HT-29 (cell line): ENCODE results near the gene GRB7. TPM values are rescaled to one million over a fixed set of nuclear protein-coding genes. Genes with fewer than 3 reads are reported as not detected.

Experiments
- DNase-seq: peaks from one replicate; pipeline ENCODE4 v3.0.0-alpha.2; 2015; ENCODE audit warnings: low spot score
- total RNA-seq: library from RNA; depleted of rRNA; stranded (reverse); fragments of >200 nt; shearing (Covaris generic); gene quantifications from 2 replicates; pipeline ENCODE4 v1.2.3, GENCODE V29; 2014

GRB7 gene
- total RNA-seq, 1 experiment from 2014 or later: 142 TPM

DNA sequence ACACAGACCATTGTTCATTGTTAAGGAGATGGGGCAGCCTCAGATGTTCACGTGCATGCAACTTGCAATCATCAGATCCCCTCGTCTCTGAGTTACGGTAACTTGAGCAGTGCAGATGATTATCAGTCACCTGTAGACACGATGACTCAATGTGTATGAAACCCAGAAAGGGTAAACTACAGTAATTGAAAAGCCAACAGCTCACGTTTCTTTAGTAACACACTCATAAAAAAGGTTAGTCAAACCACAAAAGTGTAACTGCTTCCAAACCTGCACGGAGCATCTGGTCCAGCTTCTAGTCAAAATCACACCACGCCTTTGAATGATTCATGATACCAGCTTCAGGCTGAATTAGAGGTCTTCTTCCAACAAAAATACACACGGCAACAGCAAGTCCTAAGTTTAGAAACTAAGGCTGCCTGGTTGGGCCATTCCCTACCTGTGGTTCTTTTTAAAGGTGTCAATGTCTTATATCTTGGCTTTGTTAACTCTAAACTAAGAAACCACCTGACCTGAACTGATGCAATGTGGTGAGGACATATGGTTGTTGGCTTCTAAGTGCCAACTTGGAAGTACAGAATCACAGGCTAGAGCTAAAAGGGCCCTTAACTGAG lies 32.3 kb downstream of the GRB7 start:
- peak; percentile 67 for DNase-seq

DNA sequence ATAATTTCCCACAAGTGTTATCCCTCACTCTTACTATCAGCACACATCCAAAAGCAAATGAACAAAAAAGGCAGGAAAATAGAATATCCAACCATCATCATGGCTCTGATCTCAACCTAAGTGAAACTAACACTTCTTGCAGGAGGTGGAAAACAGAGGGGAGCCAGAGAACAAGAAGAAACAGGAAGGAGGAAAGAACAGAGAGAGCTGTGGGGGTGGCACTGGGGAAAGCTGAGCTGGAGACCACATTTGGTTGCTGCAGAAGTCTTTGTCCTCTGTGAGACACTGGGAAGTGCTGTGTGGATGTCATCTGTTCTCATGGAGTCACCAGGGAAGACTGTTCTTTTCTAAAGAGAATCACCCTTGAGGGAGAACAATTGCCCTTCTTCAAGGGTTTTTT lies 34.7 kb downstream of the GRB7 start:
- DNase-seq: no peak

DNA sequence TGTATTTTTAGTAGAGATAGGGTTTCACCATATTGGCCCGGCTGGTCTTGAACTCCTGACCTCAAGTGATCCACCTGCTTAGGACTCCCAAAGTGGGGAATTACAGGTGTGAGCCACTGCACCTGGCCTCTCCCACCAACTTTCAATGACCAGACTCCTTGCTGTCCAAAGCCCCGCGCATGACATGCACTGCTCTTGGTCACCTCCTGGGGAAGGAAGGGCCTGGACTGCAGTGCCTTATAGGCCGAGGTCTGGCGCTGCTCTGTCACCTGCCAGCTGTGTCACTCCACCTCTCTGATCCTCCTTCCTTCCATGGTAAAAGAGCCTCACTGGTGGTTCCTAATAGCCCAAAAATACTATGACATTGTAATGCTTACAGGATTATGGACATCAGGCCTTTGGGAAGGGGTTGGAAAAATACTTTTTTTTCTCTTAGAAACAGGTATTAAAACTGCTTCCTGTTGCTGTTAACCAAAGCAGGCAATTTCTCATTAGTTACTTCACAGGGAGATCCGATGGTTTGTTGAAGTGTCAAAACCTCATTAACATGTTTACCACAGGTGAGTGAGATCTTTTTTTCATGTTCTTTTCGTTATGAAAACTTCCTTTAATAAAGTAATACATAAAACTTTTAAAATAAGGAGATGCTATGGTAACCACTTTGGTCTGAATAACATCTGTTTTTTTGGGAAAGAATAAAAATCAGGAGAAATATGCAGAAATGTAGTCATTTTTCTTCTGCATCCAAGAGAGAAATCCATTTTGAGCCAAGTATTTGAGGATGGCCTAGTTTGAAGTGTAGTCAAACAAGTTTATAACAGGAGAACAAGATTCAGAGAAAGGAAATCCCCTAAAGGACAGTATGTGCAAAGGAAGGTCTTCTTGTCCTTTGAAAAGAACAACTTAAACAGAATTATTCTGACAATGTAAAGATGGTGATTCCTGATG lies 35.5 kb downstream of the GRB7 start:
- no peak for DNase-seq

DNA sequence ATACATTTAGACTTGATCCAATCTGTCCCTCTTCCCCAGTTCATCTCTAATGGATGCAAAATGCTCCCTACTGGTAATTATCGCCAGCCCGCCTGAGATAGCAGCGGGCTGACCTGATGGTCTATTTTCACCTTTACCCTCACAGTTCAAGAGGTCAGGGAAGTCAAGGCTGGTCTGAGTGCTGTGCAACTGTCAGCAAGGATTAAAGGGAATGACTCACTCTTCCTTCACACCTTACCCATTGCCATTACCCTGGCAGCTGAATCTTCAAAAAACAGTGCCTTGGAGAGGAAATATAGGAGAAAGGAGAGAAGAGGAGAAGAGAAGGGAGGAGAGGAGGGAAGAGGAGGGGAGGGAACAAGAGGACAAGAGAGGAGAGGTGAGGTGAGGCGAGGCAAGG lies 36.3 kb downstream of the GRB7 start:
- DNase-seq: no peak

DNA sequence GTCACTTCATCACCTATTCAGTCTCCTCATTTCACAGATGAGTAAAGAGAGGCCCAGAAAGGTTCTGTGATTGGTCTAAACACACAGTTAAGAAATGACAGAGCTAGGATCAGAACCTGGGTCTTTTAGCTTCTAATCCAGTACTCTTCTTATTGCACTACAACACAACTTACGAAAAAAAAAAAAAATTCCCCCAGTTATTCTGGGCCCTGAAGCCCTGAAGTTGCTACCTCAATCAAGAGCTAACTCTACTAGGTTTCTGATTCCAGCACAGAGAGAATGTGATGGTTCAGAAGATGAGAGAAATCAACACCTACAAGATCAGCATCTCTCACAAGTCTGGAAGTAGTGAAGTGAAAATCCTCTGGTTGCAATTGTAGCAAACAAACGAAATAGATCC lies 37.3 kb downstream of the GRB7 start:
- DNase-seq: no peak

DNA sequence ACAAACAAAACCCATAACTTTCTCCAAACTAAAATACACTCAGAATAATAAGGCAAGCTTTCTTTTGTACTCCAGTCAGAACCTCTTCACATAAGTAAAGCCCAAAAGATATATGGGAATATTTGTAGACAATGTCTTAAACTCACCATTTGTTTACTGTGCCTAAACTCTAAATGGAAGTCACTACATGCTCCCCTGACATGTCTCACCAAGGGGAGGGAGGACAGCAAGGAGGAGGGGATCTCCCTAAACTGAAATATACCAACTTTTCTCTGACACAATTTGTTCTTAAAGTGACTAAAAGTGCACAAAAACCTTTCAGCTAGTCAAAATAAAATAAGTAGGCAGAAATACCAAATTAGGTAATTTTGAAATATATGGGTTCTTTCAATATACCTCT lies 38.5 kb downstream of the GRB7 start:
- DNase-seq: no peak

DNA sequence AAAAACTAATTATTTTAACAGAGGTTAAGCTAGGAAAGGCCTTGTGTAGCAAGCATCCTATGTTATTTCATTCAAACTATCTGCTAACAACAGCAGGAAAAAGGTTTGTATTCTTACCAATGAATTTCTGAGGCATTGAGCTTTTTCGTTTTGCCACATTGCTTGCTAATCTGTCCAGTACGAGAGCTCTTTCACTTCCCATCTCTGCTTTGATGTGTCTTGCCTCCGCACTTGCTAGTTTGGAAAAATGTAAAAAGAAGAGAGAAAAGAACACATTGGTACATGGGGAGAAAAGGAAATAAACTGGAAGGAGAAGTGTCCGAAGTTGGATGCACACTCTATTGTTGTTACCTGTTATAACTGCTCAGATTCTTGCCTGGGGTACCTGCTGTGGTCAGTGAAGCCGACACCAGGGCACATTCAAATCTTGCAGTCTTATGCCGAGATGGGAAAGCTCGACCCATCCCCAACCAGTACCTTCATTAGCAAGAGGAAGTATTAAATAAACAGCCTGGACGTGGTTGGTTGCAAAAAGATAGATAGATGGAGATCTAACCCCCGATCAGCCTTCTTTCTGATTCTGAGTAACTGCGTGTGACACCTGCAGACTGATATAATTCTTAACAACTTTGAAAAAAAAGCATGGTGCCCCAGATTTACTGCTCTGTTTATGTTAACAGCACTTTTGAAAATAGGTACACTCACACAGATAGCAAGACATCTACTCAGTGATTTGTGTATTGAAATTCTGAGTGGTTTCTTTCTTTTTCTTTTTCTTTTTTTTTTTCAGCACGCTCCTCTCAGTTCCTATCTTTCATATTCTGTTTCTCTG lies 40.0 kb downstream of the GRB7 start:
- DNase-seq: no peak

DNA sequence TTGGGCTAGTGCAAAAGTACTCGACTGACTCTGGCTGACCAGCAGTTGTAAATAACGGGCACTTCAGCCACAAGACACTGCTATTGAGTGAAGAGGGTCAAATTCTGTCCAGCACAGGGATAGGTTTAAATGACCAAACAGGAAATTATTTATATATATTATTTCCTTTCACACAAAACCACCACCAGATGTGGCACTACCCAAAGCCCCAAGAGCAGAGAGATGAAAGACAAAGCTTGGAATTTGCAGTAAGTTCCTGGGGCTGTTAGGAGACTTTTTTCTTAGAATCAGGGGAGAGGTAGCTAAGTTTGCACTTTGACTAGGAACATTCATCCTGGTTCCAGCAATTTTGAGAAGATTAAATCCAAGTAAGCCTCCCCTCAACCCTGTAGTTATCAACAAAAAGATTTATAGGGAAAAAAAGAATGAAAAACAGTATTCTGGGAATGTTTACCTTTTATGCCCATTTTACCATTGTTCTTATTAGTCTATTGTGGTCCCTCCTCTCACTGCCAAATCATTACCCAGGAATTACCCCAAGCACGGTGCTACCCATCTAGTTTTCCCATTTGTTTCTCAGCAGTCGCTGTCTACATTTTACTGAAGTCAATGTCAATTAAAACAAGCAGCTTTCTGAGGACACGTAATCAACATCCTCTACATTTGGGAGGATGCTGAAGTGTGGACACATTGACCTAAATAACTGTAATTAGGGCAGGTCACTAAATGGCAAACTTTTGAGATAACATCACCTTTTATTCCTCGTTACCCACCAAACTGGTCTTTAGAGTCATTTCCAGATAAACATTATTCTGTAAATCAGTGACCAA lies 43.5 kb downstream of the GRB7 start:
- peak; percentile 11 for DNase-seq

DNA sequence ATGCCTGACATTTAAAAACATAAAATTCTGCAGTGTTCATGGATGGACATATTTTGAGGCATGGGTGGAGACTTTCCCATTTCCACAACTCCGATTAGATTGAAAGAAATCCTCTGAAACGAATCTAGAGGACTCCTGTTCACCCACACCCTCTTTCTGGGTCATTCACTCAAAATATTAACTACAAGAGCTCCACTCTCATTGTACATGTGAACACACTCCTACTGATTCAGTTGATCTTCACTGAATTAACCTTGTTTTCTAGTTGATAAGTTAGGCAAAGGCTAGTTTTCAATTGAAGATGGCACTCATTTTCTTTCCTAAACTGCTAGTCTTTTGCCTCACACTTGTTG lies 44.1 kb downstream of the GRB7 start:
- peak; percentile 43 for DNase-seq

DNA sequence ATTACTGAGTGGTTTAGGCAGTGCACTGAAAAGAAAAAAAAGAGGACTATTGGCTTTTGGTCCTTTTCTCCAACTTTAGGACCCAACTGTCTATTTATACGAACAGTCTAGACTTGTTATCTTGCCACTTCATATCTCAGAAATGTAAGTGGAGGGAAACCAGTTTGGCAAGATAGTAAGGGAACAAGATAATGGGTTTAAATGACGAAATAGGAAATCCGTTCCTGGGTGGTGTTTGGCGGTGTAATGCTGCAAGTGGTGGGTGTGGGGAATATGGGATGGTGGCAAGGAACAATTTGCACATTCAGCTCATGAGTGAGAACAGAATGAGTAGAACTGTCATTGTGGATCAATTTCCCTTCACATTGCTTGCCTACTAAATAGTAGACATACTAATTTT lies 44.7 kb downstream of the GRB7 start:
- DNase-seq: peak; percentile 73

DNA sequence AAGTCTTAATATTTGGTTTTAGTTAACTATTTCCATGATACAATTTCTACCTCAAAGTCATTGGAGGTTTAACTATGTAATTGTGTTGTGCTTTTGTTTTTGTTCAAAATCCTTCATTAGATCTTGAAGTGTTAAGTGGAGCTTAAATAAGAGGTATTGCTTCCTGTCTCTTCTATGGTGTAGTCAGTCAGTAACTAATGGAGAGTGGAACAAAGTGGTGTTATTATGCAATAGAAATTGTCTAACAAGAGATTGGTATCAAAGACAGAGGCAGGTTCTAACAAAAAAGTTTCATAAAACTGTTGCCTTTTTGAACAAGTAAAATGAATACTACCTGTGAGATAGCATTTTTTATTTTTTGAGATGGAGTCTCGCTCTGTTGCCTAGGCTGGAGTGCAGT lies 45.2 kb downstream of the GRB7 start:
- peak; percentile 26 for DNase-seq

DNA sequence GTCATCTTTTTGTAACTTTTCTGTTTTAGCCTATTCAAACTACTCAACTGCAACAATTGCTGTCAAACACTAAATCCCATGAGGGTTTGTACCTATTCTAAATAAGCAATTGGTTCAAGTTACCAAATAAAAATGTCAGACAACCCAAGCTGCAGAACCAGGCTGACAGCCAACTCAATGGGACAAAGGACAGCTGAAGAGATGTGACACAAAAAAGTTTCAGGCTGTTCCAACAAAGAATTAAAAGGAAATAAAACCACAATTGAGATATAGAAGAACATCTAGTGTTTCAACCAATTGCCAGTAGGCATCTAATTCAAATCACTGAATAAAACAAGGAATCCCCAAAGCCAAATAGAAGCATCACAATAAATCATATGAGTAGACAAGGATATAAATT lies 49.3 kb downstream of the GRB7 start:
- no peak for DNase-seq

DNA sequence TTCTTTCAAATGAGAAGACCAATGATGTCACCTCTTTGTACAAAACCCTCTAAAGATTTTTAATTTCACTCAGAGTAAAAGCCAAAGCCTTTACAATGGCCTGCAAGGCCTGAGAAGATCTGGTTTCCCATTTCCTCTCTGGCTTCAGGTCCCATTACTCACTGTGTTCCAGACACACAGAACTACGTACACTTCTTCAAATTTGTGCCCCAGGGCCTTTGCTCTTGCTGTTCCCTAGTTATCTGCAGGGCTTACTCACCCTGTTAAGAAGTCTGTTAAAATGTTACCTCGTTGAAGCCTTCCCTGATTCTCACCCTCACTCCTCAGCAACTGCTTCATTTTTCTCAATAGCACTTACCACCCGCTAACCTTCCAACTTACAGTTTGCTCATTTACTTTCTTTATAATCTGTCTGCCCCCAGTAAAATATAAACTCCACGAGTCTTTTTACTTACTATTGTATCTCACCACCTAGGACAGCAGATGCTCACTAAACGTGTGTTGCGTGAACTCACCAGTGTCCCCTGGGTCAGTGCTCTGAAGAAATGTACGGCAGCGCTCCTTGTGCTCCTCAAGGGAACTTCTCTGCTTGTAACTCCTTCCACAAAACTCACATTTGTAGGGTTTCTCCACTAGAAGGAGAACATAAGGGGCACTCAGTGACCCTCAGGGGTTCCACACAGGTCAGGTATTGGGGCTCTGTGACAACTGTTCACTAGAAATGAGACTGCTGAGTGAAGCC lies 50.2 kb downstream of the GRB7 start:
- no peak for DNase-seq

DNA sequence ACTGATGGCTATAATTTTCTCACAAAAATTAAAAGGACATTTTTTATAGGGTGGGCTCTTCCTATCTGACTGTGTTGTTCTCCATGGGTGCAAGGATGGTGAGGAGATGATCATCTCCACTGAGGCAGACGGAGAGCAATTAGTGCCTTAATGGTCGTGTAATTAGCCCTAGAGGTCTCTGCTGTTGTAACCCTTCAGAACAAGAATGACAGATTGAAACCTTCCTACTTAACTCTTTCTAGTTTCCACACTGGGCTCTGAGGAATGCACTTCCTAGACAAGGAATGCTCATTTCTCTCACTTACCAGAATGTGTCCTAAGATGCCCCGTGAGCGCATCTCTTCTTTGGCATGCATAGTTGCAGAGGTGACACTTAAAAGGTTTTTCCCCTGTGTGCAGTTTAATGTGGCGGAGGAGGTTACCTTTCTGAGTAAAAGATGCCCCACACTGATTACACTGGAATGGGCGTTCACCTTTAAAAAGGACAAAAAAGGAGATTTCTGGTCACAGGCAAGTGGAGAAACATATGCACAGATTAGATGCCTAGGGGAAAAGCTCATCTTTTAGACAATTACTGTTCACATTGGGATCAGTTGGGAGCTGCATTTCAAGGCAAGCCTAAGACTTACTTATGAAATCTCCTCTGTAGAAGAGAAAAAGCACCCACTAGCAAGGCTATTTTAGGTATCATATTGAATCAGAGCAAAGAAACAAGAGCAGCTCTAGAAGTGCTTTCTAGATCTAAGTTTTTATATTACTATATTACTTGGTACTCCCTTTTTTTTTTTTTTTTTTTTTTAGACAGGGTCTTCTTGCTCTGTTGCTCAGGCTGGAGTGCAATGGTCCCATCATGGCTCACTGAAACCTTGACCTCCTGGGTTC lies 53.6 kb downstream of the GRB7 start:
- DNase-seq: no peak

DNA sequence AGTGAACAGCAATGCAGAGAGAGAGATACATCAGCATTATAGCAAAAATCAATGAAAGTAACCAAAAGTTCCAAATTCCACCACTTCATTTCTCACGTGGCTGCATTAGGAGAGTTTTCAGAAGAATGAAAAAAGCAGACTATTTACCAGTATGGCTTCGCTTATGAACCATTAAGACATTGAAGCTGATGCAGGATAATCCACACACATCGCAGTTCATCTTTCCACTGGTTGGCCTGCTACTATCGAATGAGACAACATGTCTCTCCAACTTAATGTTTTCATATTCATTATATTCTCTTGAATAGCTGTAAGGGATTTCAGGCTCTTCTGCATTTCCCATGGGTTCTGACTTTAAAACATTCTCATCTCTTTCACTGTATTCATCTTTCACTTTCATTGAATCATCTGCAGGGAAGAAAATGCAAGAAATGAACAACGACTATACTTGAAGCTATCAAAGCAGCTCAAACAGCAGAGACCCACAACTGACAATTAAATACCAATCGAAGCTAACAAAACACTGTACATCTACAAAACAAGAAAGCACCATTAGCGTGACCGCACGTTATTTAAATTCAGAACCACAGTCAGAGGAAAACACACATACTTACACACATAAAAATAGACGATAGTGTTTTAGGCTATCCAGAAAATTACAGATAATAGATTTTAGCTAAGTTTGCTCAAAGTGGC lies 54.9 kb downstream of the GRB7 start:
- no peak for DNase-seq

DNA sequence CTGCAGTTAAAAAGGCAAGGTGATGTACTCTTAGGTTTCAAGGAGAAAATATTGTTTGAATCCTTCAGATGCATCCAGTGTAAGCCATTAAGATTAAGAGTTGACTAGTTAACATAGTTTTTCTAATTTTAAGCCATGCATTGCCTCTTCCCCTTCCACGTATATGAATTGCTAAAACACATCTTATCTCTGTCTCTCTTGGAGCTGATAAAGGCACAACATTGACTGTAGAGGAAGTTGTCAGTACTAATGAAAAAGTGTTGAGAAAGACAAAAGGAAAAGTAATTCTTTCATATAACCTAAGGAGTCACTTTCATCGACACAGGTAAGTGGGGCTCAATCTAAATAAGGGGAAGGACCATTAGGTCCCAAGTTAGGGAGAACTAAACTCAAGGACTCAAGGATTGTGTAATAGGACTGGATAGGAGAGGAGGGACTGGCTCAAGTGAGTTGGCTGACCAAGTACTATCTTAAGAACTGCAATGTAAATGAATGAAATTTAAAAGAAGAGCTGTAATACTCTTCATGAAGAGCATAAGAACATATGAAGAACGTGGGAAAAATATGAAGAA lies 55.6 kb downstream of the GRB7 start:
- DNase-seq: no peak

DNA sequence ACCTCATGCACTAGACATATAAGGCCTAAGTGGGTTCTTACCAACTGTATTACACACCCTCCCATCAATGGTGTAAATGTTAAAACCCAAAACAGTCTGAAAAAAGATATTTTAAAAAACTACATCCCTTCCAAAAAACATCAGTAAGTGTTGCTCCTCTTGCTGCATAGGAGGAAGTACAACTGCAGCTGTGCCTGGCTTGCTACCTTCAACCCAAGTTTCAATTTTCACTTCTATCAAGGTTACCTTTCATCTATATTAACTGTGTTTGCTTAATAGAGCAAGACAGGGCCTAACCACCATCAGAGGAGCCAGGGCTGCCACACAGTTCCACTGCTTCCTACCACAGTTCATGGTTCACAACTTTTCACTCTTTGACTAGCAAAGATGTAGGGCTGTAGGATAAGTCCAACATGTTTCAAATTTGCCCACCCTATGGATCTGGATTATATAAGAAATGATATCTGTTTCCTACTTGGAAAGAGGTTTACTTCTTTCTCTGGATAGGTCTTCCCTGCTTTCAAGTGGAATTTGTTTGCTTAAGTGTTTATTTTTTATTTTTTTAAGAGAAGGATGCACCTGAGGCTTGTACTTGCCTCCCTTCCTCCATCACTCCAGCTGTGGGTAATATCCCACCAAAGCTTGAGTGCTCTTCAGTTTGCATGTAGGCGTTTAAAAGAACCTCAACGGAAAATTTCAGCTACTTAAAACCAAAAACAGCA lies 56.7 kb downstream of the GRB7 start:
- no peak for DNase-seq
